OCI-LY3 (cell line): Measurements from ENCODE around the gene ZFAND6.

Experiments used
- H2AFZ ChIP-seq: fragments of 200-600, 300-600 bp; shearing (Covaris generic); 2 replicates; pipeline ENCODE4 v1.6.0; 2014; ENCODE audit warnings: antibody characterized with exemption, low read depth, low read length
- H3K27ac ChIP-seq: fragments of 200-600, 300-600 bp; sonication (generic); 2 replicates; pipeline ENCODE4 v1.5.1; 2014; ENCODE audit warnings: mild to moderate bottlenecking, low read length, moderate library complexity, mixed read lengths
- H3K27me3 ChIP-seq: fragments of 200-600, 300-600 bp; sonication (generic); 2 replicates; pipeline ENCODE4 v1.6.1; 2014; ENCODE audit warnings: low read depth, low read length, mixed read lengths
- H3K36me3 ChIP-seq: fragments of 200-600, 300-600 bp; sonication (generic); replicated peaks from 2 replicates; pipeline ENCODE3; 2014; ENCODE audit warnings: low read depth, low read length, mixed read lengths
- H3K4me1 ChIP-seq: fragments of 300-600, 200-600 bp; sonication (generic); 2 replicates; pipeline ENCODE4 v1.6.1; 2014; ENCODE audit warnings: low read length, mixed read lengths
- H3K4me2 ChIP-seq: fragments of 200-600, 300-600 bp; sonication (generic); 2 replicates; pipeline ENCODE4 v1.6.1; 2014; ENCODE audit warnings: low read length, mixed read lengths
- H3K4me3 ChIP-seq: fragments of 300-600, 200-600 bp; sonication (generic); 2 replicates; pipeline ENCODE4 v1.5.1; 2014; ENCODE audit warnings: antibody characterized with exemption, mild to moderate bottlenecking, low read length, moderate library complexity
- H3K79me2 ChIP-seq: fragments of 300-600, 200-600 bp; shearing (Covaris generic); 2 replicates; pipeline ENCODE4 v1.6.1; 2014; ENCODE audit warnings: mild to moderate bottlenecking, low read length, mixed read lengths
- H3K9ac ChIP-seq: fragments of 300-600, 200-600 bp; shearing (Covaris generic); 2 replicates; pipeline ENCODE4 v1.6.0; 2014; ENCODE audit warnings: mild to moderate bottlenecking, low read length, moderate library complexity
- H3K9me3 ChIP-seq: fragments of 200-600, 300-600 bp; shearing (Covaris generic); 2 replicates; pipeline ENCODE4 v1.6.1; 2014; ENCODE audit warnings: low read length, mixed read lengths; ENCODE audit not compliant: insufficient read depth
- H4K20me1 ChIP-seq: fragments of 200-600, 300-600 bp; sonication (generic); 2 replicates; pipeline ENCODE4 v1.6.1; 2016; ENCODE audit warnings: low read length, mixed read lengths; ENCODE audit not compliant: insufficient read depth
- EZH2phosphoT487 ChIP-seq: fragments of 200-600 bp; shearing (Covaris generic); IDR thresholded peaks from 2 replicates; pipeline ENCODE4 v1.6.1; 2018; ENCODE audit warnings: antibody characterized with exemption, mixed run types, low read depth
- TF ChIP-seq, protein P1 (sequence below): fragments of 200-600, 300-600 bp; sonication (generic); IDR thresholded peaks from 2 replicates; pipeline ENCODE4 v1.5.1; 2014; ENCODE audit warnings: antibody characterized with exemption, low read length, low read depth

Gene ZFAND6

DNA sequence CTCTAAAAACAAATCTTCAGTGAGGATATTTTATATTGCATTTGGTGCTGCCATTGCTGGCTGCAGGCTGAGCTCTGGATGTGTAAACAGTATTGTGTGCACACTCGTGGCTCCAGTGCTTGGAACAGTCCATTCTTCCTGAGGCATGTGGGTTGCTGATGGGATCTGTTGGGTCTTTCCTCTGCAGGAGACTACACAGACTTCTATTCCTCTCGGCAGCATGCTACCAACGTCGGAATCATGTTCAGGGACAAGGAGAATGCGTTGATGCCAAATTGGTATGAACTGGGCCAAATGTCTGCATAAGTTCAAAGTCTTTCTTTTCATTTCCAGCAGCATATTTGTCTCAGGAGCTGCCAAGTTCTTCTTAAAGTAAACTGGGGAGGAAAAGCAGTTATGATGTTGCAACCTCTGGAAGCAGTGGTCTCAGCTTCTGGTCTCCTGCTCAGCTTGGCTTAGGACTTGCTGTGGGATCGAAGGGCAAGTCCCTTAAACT lies 102.6 kb downstream of the ZFAND6 start:
- H3K36me3 ChIP-seq = peaks cover 4% of the 10 kb centered on the region
- peaks cover 10% of the 10 kb centered on the region for H3K4me1 ChIP-seq
- no peak overlapping the region for H3K4me3 ChIP-seq
- no peaks in the 10 kb centered on the region for H4K20me1 ChIP-seq
- no peak overlapping the region for H2AFZ ChIP-seq
- no peak overlapping the region for H3K4me2 ChIP-seq
- TF ChIP-seq EZH2phosphoT487 = no peak
- TF ChIP-seq, protein P1, sequence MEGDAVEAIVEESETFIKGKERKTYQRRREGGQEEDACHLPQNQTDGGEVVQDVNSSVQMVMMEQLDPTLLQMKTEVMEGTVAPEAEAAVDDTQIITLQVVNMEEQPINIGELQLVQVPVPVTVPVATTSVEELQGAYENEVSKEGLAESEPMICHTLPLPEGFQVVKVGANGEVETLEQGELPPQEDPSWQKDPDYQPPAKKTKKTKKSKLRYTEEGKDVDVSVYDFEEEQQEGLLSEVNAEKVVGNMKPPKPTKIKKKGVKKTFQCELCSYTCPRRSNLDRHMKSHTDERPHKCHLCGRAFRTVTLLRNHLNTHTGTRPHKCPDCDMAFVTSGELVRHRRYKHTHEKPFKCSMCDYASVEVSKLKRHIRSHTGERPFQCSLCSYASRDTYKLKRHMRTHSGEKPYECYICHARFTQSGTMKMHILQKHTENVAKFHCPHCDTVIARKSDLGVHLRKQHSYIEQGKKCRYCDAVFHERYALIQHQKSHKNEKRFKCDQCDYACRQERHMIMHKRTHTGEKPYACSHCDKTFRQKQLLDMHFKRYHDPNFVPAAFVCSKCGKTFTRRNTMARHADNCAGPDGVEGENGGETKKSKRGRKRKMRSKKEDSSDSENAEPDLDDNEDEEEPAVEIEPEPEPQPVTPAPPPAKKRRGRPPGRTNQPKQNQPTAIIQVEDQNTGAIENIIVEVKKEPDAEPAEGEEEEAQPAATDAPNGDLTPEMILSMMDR = no peak
- no peaks in the 10 kb centered on the region for H3K79me2 ChIP-seq
- no peak overlapping the region for H3K9ac ChIP-seq
- H3K27ac ChIP-seq = no peak overlapping the region
- H3K9me3 ChIP-seq = no peaks in the 10 kb centered on the region
- no peaks in the 10 kb centered on the region for H3K27me3 ChIP-seq

DNA sequence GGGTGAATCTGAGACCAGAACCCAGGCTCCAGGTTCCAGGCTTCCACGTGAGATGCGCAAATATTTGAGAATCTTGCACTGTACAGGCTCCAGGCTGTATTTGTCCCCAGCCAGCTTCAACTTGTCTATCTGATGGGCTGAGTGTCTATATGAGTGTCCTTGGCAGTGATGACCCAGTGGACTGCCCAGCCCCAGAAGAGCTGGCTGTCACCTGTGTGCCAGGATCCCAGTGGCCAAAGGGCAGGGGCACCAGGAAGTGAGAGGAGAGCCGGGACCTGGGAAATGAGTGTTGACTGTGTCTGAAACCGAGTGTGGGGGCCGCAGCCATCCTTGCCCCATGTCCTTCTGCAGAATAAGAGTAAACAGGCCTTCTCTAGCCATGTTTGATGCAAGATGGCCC lies 103.7 kb downstream of the ZFAND6 start:
- no peak overlapping the region for H3K9ac ChIP-seq

DNA sequence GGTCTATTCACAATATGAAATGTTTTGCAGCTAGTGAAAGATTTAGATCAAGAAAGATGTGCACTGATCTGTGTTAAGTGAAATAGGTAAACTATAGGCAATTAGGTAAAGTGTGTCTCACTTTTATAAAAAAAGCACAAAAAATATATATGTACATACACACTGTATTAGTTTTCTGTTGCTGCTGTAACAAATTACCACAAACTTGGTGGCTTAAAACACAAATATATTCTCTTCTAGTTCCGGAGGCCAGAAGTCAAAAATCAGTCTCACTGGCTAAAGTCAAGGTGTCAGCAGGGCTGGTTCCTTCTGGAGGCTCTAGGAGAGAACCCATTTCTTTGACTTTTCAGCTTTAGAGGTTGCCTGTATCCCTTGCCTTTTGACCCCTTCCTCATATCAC lies 104.4 kb downstream of the ZFAND6 start:
- no peak overlapping the region for H2AFZ ChIP-seq
- H3K27me3 ChIP-seq = no peaks in the 10 kb centered on the region
- TF ChIP-seq, protein P1 = no peak
- no peak for TF ChIP-seq EZH2phosphoT487
- H3K4me2 ChIP-seq = no peak overlapping the region
- no peaks in the 10 kb centered on the region for H4K20me1 ChIP-seq
- H3K36me3 ChIP-seq = peaks cover 4% of the 10 kb centered on the region
- no peaks in the 10 kb centered on the region for H3K9me3 ChIP-seq
- H3K27ac ChIP-seq = no peak overlapping the region
- H3K9ac ChIP-seq = no peak overlapping the region
- peaks cover 10% of the 10 kb centered on the region for H3K4me1 ChIP-seq
- no peak overlapping the region for H3K4me3 ChIP-seq
- H3K79me2 ChIP-seq = no peaks in the 10 kb centered on the region

More for the DNA sequence above, 103.7 kb downstream of the ZFAND6 start:
- H3K4me3 ChIP-seq = no peak overlapping the region
- H3K27me3 ChIP-seq = no peaks in the 10 kb centered on the region
- no peaks in the 10 kb centered on the region for H4K20me1 ChIP-seq
- peaks cover 4% of the 10 kb centered on the region for H3K36me3 ChIP-seq
- peaks cover 10% of the 10 kb centered on the region for H3K4me1 ChIP-seq
- TF ChIP-seq, protein P1 = no peak
- TF ChIP-seq EZH2phosphoT487 = no peak
- no peak overlapping the region for H3K4me2 ChIP-seq
- no peak overlapping the region for H3K27ac ChIP-seq
- no peak overlapping the region for H2AFZ ChIP-seq
- H3K9me3 ChIP-seq = no peaks in the 10 kb centered on the region
- H3K79me2 ChIP-seq = no peaks in the 10 kb centered on the region

DNA sequence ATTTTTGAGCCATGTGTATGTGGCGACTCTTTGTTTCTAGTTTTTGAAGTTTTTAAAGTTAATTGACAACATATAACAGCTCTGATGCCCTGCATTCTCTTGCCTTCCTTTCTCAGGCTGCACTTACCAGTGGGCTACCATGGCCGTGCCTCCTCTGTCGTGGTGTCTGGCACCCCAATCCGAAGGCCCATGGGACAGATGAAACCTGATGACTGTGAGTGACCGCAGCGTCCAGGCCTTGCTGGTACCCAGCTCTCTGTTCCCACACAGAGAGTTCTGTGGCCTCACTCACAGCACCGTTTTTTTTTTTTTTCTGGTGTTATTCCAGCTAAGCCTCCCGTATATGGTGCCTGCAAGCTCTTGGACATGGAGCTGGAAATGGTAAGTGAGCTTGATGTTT lies 108.5 kb downstream of the ZFAND6 start:
- Histone ChIP-seq H3K79me2 (no peaks in the 10 kb centered on the region), H3K27me3 (no peaks in the 10 kb centered on the region), H3K9me3 (no peaks in the 10 kb centered on the region), H2AFZ (no peak overlapping the region), H3K4me2 (no peak overlapping the region), H4K20me1 (no peaks in the 10 kb centered on the region), H3K36me3 (peaks cover 4% of the 10 kb centered on the region), H3K4me3 (no peak overlapping the region), H3K4me1 (no peaks in the 10 kb centered on the region; the same call in 1 of the 2 replicates), H3K9ac (no peak overlapping the region), H3K27ac (no peak overlapping the region)
- no peak for TF ChIP-seq EZH2phosphoT487
- TF ChIP-seq, protein P1 = no peak
